ENCODE measurements around the gene MADD.

DNA sequence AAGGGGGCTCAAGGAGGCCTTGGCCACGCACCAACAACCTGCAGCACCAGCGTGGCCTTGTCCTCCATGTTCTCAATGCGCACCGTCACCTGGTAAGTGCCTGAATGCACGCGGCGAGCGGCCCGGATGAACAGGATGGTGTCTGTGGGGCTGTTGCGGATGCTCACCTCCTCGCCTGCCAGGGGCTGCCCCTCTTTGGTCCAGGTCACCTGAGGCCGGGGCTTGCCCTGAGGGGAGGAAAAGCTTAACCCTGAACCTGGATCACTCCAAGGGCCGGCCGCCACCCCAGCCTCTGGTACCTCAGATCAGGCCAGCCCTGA, 63.6 kb downstream of the MADD start:
- TF ChIP-seq, protein P1, sequence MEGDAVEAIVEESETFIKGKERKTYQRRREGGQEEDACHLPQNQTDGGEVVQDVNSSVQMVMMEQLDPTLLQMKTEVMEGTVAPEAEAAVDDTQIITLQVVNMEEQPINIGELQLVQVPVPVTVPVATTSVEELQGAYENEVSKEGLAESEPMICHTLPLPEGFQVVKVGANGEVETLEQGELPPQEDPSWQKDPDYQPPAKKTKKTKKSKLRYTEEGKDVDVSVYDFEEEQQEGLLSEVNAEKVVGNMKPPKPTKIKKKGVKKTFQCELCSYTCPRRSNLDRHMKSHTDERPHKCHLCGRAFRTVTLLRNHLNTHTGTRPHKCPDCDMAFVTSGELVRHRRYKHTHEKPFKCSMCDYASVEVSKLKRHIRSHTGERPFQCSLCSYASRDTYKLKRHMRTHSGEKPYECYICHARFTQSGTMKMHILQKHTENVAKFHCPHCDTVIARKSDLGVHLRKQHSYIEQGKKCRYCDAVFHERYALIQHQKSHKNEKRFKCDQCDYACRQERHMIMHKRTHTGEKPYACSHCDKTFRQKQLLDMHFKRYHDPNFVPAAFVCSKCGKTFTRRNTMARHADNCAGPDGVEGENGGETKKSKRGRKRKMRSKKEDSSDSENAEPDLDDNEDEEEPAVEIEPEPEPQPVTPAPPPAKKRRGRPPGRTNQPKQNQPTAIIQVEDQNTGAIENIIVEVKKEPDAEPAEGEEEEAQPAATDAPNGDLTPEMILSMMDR (IDR thresholded peaks at IDR 0.05), result no peak
- TF ChIP-seq POLR2A (IDR thresholded peaks at IDR 0.05), result no peak

All from heart left ventricle (tissue), 13 donors.